IMR-90 (cell line): ENCODE measurements around the gene SYNE2. TPM values are rescaled to one million over a fixed set of nuclear protein-coding genes. Genes with fewer than 3 reads are reported as not detected.

Experiments
- ATAC-seq: fragments of 200-7000 bp; cut with Tn5 transposase; 2 replicates; pipeline ENCODE4 v1.9.1; 2020; ENCODE audit warnings: low read depth, mild to moderate bottlenecking, moderate library complexity
- BruUV-seq: library from RNA; stranded (reverse); fragments of 400-500 nt; replicated peaks from 2 replicates; lab custom pipeline; 2021; lab: Mats Ljungman, UMichigan
- CTCF ChIA-PET: fragments of 300-600 bp; formaldehyde crosslinking; extraction: SDS; loops from one replicate; lab custom pipeline; 2021; ENCODE audit warnings: antibody characterized with exemption; lab: Yijun Ruan, JAX
- POLR2A ChIA-PET: fragments of 300-600 bp; sonication (Branson Sonifier 250); formaldehyde crosslinking; loops from one replicate; lab custom pipeline; 2022; ENCODE audit warnings: antibody characterized with exemption; ENCODE audit not compliant: unreplicated experiment; lab: Charles Lee
- DNase-seq: peaks from one replicate; pipeline ENCODE4 v3.0.0; 2013
- H2AFZ ChIP-seq: replicated peaks from 2 replicates; pipeline ENCODE3; 2013; ENCODE audit warnings: low read length, mild to moderate bottlenecking; ENCODE audit not compliant: poor library complexity
- H2AK5ac ChIP-seq: 2 replicates; pipeline ENCODE4 v1.6.1; 2013; ENCODE audit warnings: low read depth, low read length, inconsistent platforms
- H2AK9ac ChIP-seq: replicated peaks from 2 replicates; pipeline ENCODE3; 2013; ENCODE audit warnings: mild to moderate bottlenecking, low read depth, low read length, moderate library complexity; ENCODE audit not compliant: poor library complexity
- H2BK120ac ChIP-seq: 2 replicates; pipeline ENCODE4 v1.6.1; 2013; ENCODE audit warnings: low read depth, low read length, inconsistent platforms
- H2BK15ac ChIP-seq: 3 replicates; pipeline ENCODE4 v1.6.1; 2013; ENCODE audit warnings: low read depth, low read length, inconsistent platforms
- H2BK20ac ChIP-seq: 2 replicates; pipeline ENCODE4 v1.6.1; 2013; ENCODE audit warnings: low read depth, mild to moderate bottlenecking, inconsistent platforms, low read length, moderate library complexity
- H2BK5ac ChIP-seq: 2 replicates; pipeline ENCODE4 v1.6.1; 2013; ENCODE audit warnings: mild to moderate bottlenecking, low read depth, low read length, inconsistent platforms; ENCODE audit not compliant: poor library complexity, severe bottlenecking
- H3K14ac ChIP-seq: replicated peaks from 2 replicates; pipeline ENCODE4 v1.6.1; 2013; ENCODE audit warnings: low read depth, low read length, inconsistent platforms
- H3K18ac ChIP-seq: 2 replicates; pipeline ENCODE4 v1.6.1; 2013; ENCODE audit warnings: low read depth, low read length, control low read depth
- H3K23ac ChIP-seq: 2 replicates; pipeline ENCODE4 v1.6.1; 2013; ENCODE audit warnings: low read depth, low read length, inconsistent platforms
- H3K27ac ChIP-seq: 2 replicates; pipeline ENCODE4 v1.5.1; 2013; ENCODE audit warnings: mild to moderate bottlenecking, control low read depth, low read length; ENCODE audit not compliant: insufficient read depth
- H3K27me3 ChIP-seq: 2 replicates; pipeline ENCODE4 v1.6.1; 2013; ENCODE audit warnings: low read length; ENCODE audit not compliant: control insufficient read depth, insufficient read depth
- H3K36me3 ChIP-seq: 2 replicates; pipeline ENCODE4 v1.6.1; 2013; ENCODE audit warnings: low read length, mixed read lengths; ENCODE audit not compliant: control insufficient read depth, insufficient read depth
- H3K4ac ChIP-seq: 2 replicates; pipeline ENCODE4 v1.6.1; 2013; ENCODE audit warnings: low read depth, low read length, inconsistent platforms
- H3K4me1 ChIP-seq: 2 replicates; pipeline ENCODE4 v1.6.1; 2013; ENCODE audit warnings: low read length, mixed read lengths; ENCODE audit not compliant: control insufficient read depth, insufficient read depth
- H3K4me2 ChIP-seq: 2 replicates; pipeline ENCODE4 v1.6.1; 2013; ENCODE audit warnings: low read depth, mild to moderate bottlenecking, control low read depth, low read length, moderate library complexity
- H3K4me3 ChIP-seq: 2 replicates; pipeline ENCODE4 v1.5.1; 2013; ENCODE audit warnings: low read depth, mild to moderate bottlenecking, control low read depth, low read length, moderate library complexity; ENCODE audit not compliant: insufficient read depth
- H3K56ac ChIP-seq: 2 replicates; pipeline ENCODE4 v1.6.1; 2013; ENCODE audit warnings: low read length, inconsistent platforms; ENCODE audit not compliant: insufficient read depth; ENCODE audit errors: extremely low read depth
- H3K79me1 ChIP-seq, 2 experiments: 2 replicates each; pipeline ENCODE4 v1.6.1; 2013; ENCODE audit warnings: low read length in 2 of 2, inconsistent platforms in 1 of 2, low read depth in 1 of 2
- H3K9ac ChIP-seq: 2 replicates; pipeline ENCODE4 v1.6.1; 2013; ENCODE audit warnings: low read depth, low read length, control low read depth
- H3K9me1 ChIP-seq: 2 replicates; pipeline ENCODE4 v1.6.1; 2013; ENCODE audit warnings: low read length, inconsistent platforms; ENCODE audit not compliant: insufficient read depth
- H3K9me3 ChIP-seq: 2 replicates; pipeline ENCODE4 v1.6.1; 2013; ENCODE audit warnings: low read length; ENCODE audit not compliant: control insufficient read depth, insufficient read depth
- H4K20me1 ChIP-seq: 2 replicates; pipeline ENCODE4 v1.6.1; 2013; ENCODE audit warnings: low read length, inconsistent platforms; ENCODE audit not compliant: insufficient read depth
- H4K5ac ChIP-seq: 2 replicates; pipeline ENCODE4 v1.6.1; 2013; ENCODE audit warnings: mild to moderate bottlenecking, low read depth, low read length, control low read depth
- H4K8ac ChIP-seq, 2 experiments: 2 replicates each; pipeline ENCODE4 v1.6.1; 2013; ENCODE audit warnings: low read depth in 2 of 2, low read length in 2 of 2, control low read depth in 1 of 2, inconsistent platforms in 1 of 2
- H4K91ac ChIP-seq: 2 replicates; pipeline ENCODE4 v1.6.1; 2013; ENCODE audit warnings: low read depth, low read length, inconsistent platforms; ENCODE audit not compliant: insufficient read depth
- BHLHE40 ChIP-seq: fragments of 150-350 bp; IDR thresholded peaks from 2 replicates; pipeline ENCODE4 v1.6.1; 2016; ENCODE audit warnings: mild to moderate bottlenecking, low read depth, low read length
- FOS ChIP-seq: fragments of 150-350 bp; IDR thresholded peaks from 2 replicates; pipeline ENCODE4 v1.6.1; 2016; ENCODE audit warnings: low read depth, low read length
- MAZ ChIP-seq: IDR thresholded peaks from 2 replicates; pipeline ENCODE4 v1.6.1; 2012; ENCODE audit warnings: low read depth, mild to moderate bottlenecking, low read length, improper control_type of control experiment, moderate library complexity, borderline replicate concordance
- RAD21 ChIP-seq: IDR thresholded peaks from 2 replicates; pipeline ENCODE4 v1.6.1; 2012; ENCODE audit warnings: low read length, improper control_type of control experiment
- RFX5 ChIP-seq: IDR thresholded peaks from 2 replicates; pipeline ENCODE4 v1.8.0; 2012; ENCODE audit warnings: low read depth, mild to moderate bottlenecking, low read length, moderate library complexity
- SMC3 ChIP-seq: fragments of 150-350 bp; IDR thresholded peaks from 2 replicates; pipeline ENCODE4 v1.6.1; 2016; ENCODE audit warnings: low read depth, mild to moderate bottlenecking, antibody characterized with exemption, low read length, moderate library complexity
- USF2 ChIP-seq: fragments of 150-350 bp; IDR thresholded peaks from 2 replicates; pipeline ENCODE4 v1.6.1; 2017; ENCODE audit warnings: mild to moderate bottlenecking, antibody characterized with exemption, low read length, low read depth
- WGBS, 2 experiments: methylation state at CpG; one replicate each; pipeline versions ENCODE4 v1.1.5 to v1.1.7; 2013; ENCODE audit warnings: missing lambda C conversion rate in 2 of 2; ENCODE audit not compliant: insufficient read length in 1 of 2; ENCODE audit errors: extremely low coverage in 2 of 2; 5-methylcytosine and 5-hydroxymethylcytosine counted together
- dilution Hi-C: fragments of 300-500 bp; cut with HindIII; formaldehyde crosslinking; loops from one replicate; pipeline ENCODE4 v1.14.3; 2018; ENCODE audit warnings: low sequenced_read_pairs; ENCODE audit not compliant: unreplicated experiment
- in situ Hi-C: fragments of 300-500 bp; cut with MboI; formaldehyde crosslinking; loops from 3 replicates; pipeline ENCODE4 v1.14.3; 2019; ENCODE audit warnings: low sequenced_read_pairs, inconsistent platforms, mixed read lengths
- intact Hi-C: fragments of 100-400 bp; cut with micrococcal nuclease; formaldehyde crosslinking; loops from 2 replicates; pipeline ENCODE4 v1.10.0; 2022
- polyA plus RNA-seq, 3 experiments: library from polyadenylated mRNA; depleted of rRNA; stranded (reverse); fragments of >200 nt; gene quantifications; 2 replicates each; pipeline ENCODE4 v1.2.3, GENCODE V29; 2012; ENCODE audit warnings: low replicate concordance in 1 of 3
- total RNA-seq: library from RNA; depleted of rRNA; stranded (reverse); fragments of >200 nt; gene quantifications from 2 replicates; pipeline ENCODE4 v1.2.3, GENCODE V29; 2012

SYNE2 gene
- total and polyA plus RNA-seq, 2 of the 4 experiments (the other 2 are of a cell fraction) = 5.2 to 28.9 TPM

DNA sequence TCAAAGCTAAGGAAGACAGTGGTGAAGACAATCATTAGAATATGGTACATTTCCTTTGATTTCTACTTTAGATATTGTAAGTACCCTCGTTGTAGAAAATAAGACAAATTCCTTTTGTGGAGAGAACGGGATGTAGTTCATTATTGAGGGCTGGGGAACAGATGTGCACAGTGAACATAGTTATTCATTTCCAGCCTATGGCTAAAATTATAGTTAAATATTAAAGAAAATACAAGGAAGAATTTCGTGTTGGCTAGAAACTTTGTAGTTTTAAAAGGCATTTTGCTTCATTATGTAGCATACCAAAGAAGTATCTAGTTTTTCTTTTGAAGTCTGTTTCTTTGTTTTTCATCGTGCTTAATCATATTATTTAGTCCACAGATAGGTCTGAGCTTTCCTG lies 239.5 kb downstream of the SYNE2 start:
- H4K91ac ChIP-seq = no peak overlapping the region
- POLR2A ChIA-PET = no interaction called here
- no peaks in the 10 kb centered on the region for H4K20me1 ChIP-seq
- DNase-seq (no peak), ATAC-seq (no peak)
- no peak overlapping the region for H3K56ac ChIP-seq
- H3K4me2 ChIP-seq = no peak overlapping the region
- intact Hi-C loops (no loop called here), in situ Hi-C loops (no loop called here), dilution Hi-C loops (no loop called here)
- no TSS peak for BruUV-seq
- no peak overlapping the region for H3K14ac ChIP-seq
- peaks cover 7% of the 10 kb centered on the region for H3K4me1 ChIP-seq
- H3K18ac ChIP-seq = no peak overlapping the region
- H2BK120ac ChIP-seq = no peak overlapping the region
- no peak overlapping the region for H2AFZ ChIP-seq
- H2AK5ac ChIP-seq = no peak overlapping the region
- H3K79me1 ChIP-seq = no peaks in the 10 kb centered on the region
- H3K4ac ChIP-seq = no peak overlapping the region
- no peak for TF ChIP-seq FOS
- TF ChIP-seq RAD21 = no peak
- TF ChIP-seq MAZ = no peak
- no peak for TF ChIP-seq BHLHE40
- TF ChIP-seq SMC3 = no peak
- TF ChIP-seq RFX5 = no peak
- no peak for TF ChIP-seq USF2
- no peak overlapping the region for H2BK5ac ChIP-seq
- no peak overlapping the region for H2AK9ac ChIP-seq
- no peak overlapping the region for H3K27ac ChIP-seq
- H3K4me3 ChIP-seq = no peak overlapping the region
- WGBS, 2 experiments = no CpG with 5 or more reads among the region's 4 CpGs
- CTCF ChIA-PET = no interaction called here
- H3K23ac ChIP-seq = no peak overlapping the region
- no peaks in the 10 kb centered on the region for H3K9me1 ChIP-seq
- H2BK15ac ChIP-seq = no peak overlapping the region
- no peaks in the 10 kb centered on the region for H3K36me3 ChIP-seq
- no peak overlapping the region for H4K5ac ChIP-seq
- no peaks in the 10 kb centered on the region for H3K27me3 ChIP-seq
- H2BK20ac ChIP-seq = no peak overlapping the region
- no peak overlapping the region for H3K9ac ChIP-seq
- no peak overlapping the region for H4K8ac ChIP-seq
- no peaks in the 10 kb centered on the region for H3K9me3 ChIP-seq
